T1000 (cell line): Measurements from ENCODE around the gene HDHD5.
"Not testable (repeated sequence)": the region's sequence is repeated elsewhere in the genome, so short reads cannot be mapped to it uniquely, and the experiment has no call there.

Experiments used
- DNase-seq: peaks from one replicate; lab custom pipeline; 2025; ENCODE audit warnings: mixed read lengths; lab: John Stamatoyannopoulos, UW

HDHD5 gene

DNA sequence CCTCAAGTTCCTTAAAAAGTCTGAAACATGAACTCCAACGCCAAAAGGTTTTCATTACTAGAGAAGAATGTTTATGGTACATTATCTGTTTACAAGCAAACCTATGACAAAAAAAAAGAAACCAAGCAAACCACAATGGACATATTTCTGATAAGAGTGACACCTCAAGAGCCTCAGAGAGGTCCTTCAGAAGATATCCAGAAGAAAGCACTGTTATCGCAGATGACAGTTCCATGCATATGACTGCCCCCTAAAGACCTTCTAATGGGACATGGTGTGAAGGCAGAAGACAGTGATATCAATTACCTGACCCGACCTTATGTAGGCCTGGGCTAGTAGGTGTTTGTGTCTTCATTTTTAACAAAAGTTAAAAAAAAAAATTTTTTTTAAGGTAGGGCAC is 3.1 kb downstream of the HDHD5 start:
- DNase-seq: no peak

DNA sequence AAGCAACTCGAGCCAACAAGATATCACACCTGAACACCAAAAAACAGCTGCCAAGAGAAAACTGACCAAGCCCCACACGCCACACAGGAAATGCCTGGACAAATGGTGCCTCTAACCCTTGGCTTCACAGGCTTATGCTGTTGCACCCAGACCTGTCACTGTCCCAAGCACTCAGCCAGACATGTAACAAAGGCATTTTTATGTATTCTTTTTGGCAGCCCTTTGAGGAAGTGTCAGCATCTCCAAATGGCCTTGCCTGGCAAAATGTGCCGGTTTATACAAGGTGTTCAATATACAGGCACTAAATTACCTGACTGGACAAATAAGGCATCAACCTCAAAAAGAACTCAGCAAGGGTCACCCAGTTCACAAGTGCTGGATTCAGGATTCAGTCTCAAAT is 6.1 kb downstream of the HDHD5 start:
- no peak for DNase-seq

DNA sequence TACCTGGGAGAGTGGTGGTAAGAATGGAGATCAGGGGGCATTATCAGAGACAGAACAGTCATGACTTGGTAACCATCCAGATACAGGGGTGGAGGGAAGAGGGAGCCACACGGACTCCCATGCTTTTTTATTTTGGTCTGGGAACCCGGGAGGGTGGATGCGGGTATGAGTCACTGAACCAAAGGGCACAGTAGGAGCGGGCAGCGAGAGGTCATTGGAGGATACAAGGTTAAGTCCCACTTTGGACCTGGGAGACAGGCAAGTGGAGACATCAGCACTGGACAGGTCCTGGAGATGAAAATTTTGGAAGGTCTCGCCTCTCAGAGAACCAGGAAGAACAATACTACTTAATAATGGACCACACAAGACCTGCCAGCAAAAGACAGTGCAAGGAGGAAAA is 6.7 kb downstream of the HDHD5 start:
- DNase-seq: no peak

DNA sequence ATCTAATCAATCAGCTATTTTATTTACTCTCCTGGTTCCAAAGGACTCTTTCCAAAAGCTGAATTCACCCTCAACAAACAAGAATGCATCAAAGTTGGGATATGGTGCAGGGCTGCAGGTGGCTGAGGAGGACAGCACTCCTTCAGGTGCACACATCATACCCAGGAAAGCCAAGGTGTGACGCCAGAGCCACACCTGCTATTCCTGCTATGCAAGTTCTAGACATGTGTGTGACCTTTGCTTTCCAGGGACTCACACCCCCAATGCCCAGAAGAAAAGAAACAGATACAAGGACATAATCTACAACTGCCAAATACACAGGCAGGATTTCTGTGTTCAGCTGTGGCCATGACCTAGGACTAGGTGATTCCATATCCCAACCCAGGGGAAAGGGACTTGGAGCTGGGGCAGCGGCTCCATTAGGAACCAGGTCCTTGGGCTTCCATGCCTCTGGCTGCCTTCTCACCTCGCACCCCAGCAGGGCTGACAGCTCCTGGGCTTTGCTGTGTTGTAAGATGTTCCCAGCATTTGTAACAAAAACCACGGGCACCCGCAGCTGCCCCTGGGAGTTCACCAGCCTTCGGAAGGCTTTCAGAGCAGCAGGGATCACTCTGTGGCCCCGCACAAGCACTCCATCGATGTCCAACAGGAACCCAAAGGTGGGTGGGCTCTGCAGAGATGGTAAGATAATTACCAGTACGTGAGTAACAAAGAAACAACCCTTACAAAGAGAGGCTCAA is 9.8 kb downstream of the HDHD5 start:
- DNase-seq: no peak

DNA sequence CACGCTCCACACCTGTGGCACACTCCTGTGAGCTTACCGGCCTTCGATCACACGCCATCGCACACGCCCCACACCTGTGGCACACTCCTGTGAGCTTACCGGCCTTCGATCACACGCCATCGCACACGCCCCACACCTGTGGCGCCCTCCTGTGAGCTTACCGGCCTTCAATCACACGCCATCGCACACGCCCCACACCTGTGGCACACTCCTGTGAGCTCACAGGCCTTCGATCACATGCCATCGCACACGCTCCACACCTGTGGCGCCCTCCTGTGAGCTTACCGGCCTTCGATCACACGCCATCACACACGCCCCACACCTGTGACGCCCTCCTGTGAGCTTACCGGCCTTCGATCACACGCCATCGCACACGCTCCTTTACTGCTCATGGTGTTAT is 11.6 kb downstream of the HDHD5 start:
- DNase-seq: not testable (repeated sequence)

DNA sequence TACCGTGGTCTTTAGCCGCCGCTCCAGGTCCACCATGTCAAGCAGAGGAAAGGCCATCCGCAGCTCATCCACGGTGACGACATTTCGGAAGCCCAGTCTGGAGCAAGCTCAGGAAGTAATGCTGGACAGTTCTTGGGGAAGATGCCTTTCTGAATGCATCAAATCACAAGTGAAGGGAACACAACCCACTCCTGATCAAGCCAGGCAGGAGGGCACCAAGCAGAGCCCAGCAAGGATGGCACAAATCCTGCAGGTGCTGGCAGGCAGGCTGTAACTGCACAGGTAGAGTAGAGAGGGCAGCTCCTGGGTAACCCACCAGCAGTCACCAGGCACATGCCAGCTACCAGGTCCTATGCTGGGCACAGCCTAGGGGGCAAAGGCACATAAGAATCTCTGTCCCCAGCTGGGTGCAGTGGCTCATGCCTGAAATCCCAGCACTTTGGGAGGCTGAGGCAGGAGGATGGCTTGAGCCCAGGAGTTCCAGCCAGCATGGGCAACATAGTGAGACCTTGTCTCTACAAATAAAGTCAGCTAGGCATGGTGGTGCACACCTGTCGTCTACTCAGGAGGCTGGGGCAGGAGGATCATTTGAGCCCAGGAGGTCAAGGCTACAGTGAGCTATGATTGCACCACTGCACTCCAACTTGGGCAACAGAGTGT is 13.9 kb downstream of the HDHD5 start:
- DNase-seq: no peak

DNA sequence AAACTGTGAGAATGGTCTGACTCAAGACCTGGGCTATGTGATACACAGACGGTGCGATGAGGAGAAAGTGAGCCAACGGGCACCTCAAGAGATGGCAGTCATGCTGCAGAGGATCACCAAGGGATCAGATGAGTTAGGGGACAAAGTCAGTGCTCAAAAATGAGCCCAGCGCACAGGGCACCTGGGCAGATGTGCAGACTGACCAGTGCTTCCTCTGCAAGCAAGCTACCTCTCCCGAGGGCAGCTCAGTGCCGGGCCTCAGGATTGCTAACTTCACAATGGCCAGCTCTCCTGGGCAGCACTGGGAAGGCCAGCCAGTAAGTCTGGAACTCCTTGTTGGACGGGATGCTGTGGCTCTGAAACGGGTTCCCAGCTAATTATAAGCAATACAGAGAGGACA is 15.3 kb downstream of the HDHD5 start:
- DNase-seq: no peak

DNA sequence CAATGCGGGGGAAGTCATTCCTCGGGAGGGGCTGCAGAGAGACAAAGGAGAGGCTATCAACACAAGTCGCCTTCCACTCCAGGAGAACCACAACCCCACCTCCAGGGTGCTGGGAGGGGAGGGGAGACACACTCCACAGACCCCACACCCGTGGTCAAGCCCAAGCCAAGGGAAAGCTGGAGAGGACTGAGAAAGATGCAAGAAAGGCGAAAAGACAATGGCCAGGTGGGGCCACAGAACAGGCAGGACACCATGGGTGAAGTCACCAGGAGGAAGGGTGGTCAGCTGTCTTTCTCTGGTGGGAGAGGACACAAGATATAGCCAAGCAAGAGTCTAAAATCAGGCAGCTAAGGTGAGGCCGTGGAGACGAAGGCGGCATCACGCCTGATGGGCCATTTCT is 16.0 kb downstream of the HDHD5 start:
- no peak for DNase-seq

DNA sequence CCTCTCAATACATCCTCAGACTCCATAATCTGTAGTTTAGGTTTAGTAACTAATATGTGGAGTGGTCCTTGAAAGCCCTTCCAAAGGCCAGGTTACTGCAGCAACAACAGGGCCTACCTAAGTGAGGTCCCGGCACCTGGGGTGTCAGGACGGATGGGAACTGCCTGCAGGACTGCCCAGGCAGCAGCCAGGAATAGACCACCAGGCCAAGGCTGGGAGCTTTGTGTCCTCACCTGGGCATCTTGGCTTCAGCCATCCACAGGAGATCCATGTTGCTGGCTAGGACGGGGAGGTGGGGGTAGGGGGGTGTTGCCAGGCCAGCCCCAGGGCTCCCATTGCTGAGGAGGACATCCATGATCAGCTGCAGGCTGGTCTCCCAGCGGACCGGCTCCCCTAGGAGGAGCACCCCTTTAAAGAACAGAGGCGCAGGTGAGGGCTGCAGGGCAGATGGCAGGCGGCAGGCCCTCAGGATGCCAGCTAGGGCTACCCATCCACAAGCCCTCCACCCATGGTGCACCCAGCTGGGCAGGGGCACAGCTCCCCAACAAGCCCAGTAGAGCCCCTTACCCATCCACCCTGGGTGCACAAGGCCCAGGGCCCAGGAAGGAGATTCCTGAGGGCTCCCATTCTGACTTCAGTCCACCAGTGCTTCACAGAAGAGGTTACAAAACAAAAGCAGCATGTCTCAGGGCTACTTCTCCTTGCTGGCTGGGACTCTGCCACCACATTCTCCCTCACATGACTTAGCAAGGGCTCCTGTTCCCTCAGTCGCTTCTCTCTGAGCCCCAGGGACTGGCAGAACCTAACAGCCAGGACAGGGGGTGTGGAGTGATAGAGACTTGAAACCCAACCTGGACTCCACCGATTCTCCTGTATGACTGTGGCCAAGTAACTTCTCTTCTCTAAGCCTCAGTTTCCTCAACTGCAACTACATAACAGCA is 18.0 kb downstream of the HDHD5 start:
- DNase-seq: no peak

DNA sequence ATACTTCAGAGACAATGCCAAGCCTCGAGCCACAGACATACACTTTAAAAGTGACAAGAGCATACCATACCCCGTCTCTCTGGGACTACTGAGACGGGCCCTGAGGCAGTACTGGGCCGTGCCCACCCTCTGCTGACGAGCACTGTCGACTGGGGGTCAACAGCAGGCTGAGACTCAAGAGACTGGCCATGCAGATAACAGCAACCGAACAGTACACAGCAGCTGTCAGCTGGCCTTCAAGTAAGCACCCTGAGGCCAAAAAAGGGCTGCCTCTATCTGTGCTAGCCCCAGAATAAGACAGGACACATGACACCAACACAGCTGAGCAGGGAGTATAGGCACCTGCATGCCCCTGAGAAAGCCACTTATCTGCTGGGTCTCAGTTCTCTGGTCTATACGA is 19.1 kb downstream of the HDHD5 start:
- DNase-seq: no peak

DNA sequence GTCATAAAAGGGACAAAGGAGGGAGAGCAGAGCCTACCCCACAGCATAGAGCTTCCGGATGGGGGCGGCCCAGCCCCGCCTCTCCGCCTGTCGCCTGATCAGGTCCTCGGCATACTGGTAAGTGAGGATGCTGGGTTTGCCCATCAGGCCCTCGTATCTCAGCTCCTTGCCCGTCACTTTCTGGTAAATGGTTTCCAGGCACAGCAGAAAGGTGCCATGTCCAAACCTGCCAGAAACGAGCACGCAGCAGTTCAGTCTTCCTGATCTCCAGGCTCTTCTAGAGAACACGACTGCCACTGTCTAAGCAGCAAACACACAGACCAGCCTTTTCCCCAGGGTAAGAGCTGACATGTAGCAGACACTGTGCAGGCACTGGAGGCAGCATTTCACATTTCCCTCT is 20.6 kb downstream of the HDHD5 start:
- DNase-seq: no peak

DNA sequence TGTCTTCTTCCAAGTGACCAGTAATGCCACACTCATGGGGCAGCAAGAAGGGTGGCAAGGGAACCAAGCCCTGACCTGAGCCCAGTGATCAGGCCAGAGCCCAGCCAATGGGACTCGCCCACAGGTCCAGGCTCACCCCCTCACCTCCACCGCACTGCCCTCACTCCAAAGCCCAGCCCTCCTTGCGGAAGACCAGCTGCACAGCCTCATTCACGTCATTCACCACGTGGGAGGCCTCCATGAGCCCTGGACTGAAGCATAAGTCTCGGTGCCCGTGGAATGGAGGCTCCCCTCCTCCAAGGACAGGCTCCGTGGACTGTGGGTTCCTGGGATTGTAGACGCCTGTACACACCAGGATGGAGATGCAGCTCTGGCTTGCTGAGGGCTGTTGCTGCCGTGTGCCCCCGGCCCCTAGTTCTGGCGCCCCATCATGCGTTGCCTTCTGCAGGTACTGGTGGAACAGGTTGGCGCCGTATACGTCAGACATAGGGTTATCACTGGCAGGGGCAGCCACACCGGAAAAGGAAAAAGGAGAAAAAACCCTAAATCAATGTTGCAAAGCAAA is 21.1 kb downstream of the HDHD5 start:
- DNase-seq: no peak

DNA sequence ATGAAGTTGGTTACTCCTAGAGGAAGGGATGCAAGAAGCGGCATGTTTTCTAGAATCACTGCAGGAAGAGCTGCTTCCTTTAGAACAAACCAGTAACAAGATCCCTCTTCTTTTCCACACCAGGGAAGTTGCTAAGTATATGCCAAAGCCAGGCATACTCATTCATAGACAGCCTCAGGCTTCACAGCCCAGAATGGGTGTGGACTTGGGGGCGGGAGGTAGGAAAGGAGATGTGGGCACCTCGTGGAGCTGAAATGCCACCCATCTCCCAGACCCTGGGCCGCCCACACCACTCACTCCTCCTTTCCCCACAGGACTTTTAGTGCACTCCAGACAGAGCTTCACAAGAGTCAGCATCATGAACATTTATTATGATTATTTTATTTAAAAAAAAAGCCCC is 21.9 kb downstream of the HDHD5 start:
- no peak for DNase-seq

DNA sequence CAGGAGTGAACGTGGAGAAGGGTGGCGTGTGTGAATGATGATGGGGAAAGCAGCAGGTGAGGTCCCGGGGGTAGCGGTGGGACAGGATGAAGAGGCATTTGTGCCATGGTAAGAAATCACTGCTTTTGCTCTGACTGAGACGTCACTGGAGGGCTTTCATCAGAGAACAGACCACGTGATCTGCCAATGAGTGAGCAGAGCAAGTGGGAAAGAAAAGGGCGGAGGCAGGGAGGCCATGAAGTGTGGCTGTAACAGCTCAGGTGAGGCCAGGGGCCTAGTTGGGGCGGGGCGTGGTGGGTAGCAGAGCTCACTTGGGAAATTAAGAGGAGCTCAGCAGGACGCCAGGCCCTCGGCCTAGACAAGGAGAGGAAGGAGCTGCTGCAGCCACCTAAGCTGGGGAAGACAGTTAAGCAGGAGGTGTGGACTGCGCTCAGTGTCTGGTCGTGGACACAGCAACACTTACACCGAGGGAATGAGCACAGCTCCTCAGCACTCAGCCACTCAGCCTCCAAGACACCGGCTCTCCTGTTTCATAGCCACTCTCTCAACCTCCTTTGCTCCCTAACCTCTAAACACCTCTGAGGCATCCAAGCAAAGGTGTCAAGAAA is 23.8 kb downstream of the HDHD5 start:
- no peak for DNase-seq

DNA sequence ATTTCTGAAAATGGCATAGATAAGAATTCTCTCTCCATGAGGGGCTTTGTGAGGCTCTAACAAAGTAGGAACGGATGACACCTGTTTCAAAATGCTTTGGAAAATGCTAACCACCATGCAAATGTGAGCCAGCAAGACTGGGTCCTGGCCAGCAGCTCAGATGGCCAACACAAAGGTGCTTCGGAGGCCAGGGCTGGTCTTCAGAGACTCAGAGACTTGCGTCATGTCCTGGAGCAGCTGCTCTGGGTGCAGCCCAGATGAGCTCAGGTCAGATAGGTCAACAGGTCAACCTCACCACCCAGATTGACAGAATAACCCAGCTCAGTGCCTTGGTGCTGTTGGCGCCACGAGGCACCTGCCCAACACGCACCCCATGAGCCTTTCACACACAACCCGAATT is 25.9 kb downstream of the HDHD5 start:
- DNase-seq: no peak

DNA sequence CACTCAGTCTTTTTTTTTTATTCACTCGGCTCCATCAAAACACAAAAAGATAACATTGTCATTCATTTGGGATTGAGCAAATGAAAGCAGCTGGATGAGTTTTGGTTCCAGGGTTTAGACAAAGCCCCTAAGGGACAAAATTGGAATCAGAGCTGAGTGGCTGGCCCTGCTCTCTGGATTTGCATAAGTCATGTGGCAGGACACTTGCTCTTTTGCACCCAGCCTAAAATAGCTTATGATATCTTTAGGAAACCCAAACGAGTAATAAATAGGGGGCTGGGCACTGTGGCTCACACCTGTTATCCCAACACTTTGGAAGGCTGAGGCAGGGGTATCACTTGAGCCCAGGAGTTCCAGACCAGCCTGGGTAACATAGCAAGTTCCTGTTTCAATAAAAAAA is 27.0 kb downstream of the HDHD5 start:
- DNase-seq: no peak

DNA sequence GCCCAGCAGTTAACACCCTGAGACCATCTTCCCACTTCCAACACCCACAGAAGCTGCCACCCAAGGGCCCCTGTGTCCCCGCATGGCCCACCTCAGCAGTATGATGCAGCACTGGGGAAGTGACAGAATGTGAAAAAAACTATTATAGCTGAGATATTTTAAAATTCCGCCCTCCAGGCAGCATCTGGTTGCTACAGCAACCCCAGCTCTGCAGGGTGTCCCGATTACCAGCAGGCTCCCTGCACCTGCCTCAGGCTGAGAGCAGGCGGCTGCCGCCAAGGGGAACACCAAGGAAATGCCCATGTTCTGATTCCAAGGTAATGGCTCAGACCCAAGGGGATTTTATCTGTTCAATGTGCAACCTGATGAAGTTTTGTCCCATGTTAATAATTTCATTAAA is 27.4 kb downstream of the HDHD5 start:
- no peak for DNase-seq

DNA sequence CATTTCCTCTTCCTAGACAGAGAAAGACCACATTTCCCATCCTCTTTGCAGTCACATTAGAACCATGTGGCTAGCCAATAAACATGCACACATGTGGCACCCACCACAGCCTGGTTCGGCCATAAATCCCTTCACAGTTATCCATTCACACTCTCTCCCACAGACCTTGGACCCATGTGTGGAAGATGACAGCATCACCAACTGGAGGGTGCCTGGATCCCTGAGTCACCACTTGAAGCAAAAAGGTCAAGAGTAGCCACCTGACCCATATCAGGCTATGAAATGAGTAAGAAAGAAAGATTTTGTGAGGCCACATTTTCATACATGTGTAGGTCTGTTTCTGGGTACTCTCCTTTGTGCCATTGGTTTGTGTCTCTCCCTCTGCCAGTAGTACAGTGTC is 28.9 kb downstream of the HDHD5 start:
- DNase-seq: no peak

DNA sequence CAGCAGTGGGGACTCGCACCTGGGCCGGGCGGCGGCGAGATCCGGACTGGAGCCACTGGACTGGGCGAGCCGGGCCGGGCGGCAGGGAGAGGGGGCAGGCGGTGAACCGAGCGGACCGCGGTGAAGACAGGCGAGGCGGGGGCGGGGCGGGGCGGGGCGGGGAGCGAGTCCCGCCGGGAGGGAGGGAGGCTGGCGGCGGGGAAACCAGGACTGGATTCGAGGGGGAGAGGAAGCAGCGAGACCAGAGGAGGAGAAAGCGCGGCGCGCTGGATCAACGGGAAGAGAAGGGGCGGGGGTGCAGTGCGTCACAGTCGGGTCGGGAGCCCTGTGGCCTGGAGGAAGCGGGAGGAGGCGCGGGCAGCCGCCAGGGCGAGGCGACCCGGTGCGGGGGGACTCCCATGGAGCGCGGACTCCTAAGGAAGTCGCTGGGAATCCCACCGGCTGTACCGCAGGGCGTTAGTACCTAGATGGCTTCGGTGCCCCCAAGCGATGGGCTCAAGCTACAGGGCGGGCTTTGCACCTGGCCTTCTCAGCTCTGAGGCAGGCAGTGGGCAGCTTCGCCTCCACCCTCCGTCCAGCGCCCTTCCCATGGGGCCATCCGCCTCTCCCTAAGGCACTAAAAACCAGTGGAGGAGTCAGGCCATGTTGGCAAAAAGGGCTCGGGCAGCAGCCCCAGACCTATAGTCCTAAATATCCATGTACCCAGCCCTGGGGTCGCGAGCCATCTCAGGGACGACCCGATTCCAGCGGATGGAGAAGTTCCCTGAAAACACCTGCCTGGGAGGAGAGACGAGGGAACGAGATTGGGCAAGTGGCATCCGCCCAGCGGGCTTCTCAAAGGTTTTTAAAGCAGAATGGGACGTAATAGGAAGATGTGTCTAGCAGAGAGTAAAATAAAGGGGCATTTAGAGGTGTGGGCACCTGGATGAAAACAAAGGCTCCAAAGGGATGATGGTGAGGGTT is 37.6 kb downstream of the HDHD5 start, which contains the start of gene TMEM121B:
TMEM121B (minus strand) TSS at position 128 of the 963 bp plus-strand sequence. CDS start 233 bp downstream, outside the sequence.
- peak; percentile 6 for DNase-seq

DNA sequence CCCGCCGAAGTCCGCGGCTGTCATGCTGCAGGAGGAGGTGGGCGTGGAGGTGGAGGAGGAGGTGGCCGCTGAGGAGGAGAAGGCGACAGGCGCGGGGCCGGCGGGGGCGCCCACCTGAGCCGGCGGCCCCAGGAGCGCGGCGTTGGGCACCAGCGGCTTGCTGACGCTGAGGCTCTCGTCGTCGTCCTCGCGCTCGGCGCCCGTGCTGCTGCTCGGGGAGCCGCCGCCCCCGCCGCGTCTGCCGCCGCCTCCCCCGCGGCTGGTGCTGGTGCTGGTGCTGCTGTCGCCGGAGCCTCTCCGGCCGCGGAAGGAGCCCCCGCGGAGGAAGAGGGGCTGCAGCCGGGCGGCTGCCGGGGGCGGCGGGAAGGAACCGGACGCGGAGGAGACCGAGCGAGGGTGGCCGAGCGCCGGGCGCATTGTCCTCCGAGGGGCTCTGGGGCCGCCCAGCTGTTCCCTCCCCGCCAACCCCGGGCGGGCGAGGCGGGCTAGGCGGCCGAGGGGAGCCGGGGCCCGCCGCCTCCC is 38.3 kb downstream of the HDHD5 start:
- no peak for DNase-seq
